GM21381 (cell line): ENCODE measurements around the gene CTNNA3.
"Not testable (repeated sequence)": the region's sequence is repeated elsewhere in the genome, so short reads cannot be mapped to it uniquely, and the experiment has no call there.

ENCODE experiments used
- ATAC-seq: cut with Tn5 transposase; IDR thresholded peaks from one replicate; pipeline ENCODE4 v1.9.1; 2021; ENCODE audit warnings: mild to moderate bottlenecking, moderate library complexity; ENCODE audit not compliant: unreplicated experiment

The CTNNA3 gene

GRCh38 chr10:66501356-66501755 lies 1194.6 kb downstream of the CTNNA3 start:
- ATAC-seq: no peak

- no peak for ATAC-seq
Observed at GRCh38 chr10:66483966-66484365, 1212.0 kb downstream of the CTNNA3 start.

DNA sequence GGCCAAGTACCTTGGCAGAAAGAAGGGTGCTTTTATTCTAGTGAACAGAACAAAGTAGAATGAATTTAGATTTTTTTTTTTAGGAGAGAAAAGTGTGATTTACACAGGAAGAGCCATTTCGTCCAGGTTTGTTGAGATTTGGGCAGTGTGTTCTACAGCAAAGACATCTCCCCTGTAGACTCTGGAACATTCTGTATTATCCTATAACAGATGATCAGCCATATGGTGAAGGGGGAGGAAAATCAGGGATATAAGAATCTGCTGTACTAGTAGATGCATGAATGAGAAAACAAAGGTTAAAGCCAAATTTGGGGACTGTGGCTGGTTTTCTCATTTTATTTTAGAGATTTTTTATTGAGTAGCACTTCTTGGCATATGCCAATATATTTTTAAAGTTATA lies 1223.8 kb downstream of the CTNNA3 start:
- ATAC-seq: no peak

DNA sequence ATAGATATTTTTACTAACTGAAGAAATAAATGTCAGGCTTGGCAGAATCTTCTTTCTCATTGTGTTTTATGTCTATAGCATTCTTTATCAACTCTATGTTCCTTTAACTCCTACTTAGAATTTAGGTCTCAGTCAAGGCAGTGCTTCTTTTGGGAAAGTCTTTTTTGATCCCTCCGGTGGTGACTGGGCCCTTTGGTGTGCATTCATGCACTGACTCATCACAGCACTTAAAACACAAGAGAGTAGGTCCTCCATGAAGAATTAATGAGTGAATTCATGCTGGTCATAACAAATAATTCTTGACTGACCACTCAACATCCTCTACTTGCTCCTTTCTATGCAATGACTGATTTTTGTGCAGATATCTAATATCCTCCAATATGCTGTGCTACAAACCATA lies 1229.0 kb downstream of the CTNNA3 start:
- no peak for ATAC-seq

DNA sequence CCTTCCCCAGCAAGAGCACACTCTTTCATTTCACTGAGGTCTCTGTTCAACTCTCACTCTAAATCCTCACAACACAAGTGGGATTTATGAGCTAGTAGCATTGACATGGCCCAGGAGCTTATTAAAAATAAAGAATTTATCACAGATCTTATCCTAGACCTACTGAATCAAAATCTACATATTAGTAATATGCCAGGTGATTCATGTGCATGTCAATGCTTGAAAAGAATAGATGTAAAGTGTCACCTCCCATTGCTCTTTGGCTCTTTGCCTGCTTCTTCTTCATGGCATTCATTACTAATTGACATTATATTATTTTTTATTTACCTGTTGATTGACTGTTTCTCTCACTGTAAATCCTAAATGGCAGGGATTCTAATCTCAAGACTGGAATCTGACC lies 1229.4 kb downstream of the CTNNA3 start:
- ATAC-seq: no peak

DNA sequence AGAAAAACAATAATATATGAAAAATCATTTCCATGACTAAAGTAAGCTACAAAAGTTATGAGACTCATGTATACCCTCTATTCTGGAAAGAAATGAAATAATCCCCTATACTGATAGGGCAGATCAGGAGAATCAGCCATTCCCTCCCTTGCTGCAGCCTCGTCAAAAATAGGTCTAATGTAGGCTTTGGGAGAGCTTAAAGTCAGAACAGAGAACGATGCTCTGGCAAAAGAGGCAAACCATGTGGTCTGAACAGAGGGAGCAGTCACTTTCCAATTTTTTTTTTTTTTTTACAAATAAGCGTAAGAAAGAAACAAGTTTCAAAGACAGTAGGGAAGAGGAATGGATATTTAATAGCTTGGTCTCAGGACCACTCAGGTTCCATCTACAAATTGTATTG lies 1232.4 kb downstream of the CTNNA3 start:
- ATAC-seq: no peak

DNA sequence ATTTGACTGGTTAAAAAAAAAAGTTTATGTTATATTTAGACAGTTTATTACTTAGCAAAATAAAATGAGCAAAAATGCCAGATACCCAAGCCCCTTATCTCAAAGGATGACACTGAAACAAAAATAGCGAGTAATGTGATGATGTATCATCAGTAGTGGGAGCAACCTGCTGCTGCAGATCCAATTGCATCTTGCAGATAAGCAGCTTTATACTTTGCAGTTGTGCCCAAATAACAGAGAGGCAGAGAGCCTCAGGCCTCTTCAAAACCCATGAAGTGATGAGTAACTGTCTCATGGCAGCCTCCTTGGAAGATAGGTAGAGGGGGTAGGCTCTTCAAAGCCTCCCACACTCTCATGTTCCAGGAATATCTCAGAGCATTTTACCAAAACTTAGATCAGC lies 1238.4 kb downstream of the CTNNA3 start:
- no peak for ATAC-seq

- ATAC-seq: no peak
Observed at GRCh38 chr10:66455304-66455703, 1240.7 kb downstream of the CTNNA3 start.

DNA sequence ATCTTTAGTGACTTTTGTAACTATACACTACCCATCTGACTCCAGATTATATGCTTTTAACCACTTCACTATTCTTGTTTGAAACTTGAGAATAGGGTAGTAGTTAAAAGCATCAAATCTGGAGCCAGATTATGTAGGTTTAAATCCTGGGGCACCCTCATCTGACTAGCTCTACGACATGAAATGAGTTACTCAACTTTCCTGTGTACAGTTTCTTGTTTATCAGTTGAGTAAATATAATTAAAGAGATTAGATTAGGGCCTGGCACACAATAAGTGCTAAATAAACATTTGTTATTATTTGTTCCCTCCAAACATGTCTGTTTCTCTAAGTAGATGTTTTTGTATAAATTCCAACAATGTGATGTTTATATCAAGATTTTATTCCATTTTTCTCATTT lies 1255.4 kb downstream of the CTNNA3 start:
- no peak for ATAC-seq

DNA sequence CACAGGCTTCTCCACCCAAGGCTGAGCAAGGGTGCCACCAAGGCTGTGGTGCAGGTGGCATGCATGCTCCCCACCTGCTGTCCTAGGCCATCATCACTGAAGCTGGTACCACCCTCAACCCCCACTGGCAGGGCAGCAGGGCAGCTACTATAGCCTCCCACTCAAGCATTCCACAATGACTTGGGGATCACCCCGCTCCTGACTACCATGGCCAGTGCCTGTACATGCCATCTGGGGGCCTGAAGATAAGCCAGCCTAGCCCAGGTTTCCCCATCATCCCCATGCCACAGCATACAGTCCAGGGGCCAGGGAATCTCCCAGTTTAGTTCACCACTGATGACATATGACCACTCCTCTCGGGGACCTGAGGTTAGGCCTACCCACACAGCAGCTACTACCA lies 1281.1 kb downstream of the CTNNA3 start:
- no peak for ATAC-seq

- ATAC-seq: no peak
Observed at GRCh38 chr10:66405566-66405965, 1290.4 kb downstream of the CTNNA3 start.

- ATAC-seq: no peak
Observed at GRCh38 chr10:66398669-66399068, 1297.3 kb downstream of the CTNNA3 start.

GRCh38 chr10:66394342-66395063 lies 1301.5 kb downstream of the CTNNA3 start:
- ATAC-seq: no peak

DNA sequence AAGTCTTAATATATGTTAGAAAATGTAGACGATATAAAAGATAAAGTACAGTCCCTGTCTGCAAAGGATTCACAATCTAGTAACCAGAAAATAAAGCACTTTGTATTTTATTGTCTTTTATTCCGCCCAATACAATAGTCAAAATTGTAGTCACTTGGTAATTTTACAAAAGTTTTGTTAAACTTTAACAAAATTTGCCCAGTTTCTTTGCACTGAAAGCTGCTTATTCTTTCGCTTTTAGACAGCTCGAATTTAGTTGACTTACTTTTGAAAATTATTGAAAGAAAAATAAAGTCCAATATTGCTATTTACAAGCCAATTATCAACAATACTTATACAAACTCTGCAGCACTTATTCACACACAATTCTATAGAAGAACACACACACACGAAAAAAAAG lies 1305.1 kb downstream of the CTNNA3 start:
- no peak for ATAC-seq

DNA sequence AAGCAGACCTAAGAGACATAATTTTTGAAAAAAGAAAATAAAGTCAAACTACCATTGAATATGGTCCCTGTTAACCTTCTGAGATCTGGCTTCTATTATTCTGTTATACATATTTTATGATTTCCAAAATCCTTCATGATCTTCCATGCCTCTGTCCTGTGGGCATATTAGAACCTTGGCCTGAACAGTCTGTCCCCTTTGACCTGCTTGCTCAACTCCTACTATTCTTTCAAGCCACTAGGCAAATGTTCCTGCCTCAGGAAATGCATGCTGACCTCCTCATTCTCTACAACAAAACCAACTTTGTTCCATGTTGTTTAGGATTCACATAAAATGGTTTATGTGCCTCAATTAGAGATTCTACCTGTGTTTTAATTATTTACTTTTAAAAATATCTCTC lies 1315.0 kb downstream of the CTNNA3 start:
- no peak for ATAC-seq

GRCh38 chr10:66378117-66378876 lies 1317.7 kb downstream of the CTNNA3 start:
- ATAC-seq: no peak

- no peak for ATAC-seq
Observed at GRCh38 chr10:66368146-66368545, 1327.8 kb downstream of the CTNNA3 start.

DNA sequence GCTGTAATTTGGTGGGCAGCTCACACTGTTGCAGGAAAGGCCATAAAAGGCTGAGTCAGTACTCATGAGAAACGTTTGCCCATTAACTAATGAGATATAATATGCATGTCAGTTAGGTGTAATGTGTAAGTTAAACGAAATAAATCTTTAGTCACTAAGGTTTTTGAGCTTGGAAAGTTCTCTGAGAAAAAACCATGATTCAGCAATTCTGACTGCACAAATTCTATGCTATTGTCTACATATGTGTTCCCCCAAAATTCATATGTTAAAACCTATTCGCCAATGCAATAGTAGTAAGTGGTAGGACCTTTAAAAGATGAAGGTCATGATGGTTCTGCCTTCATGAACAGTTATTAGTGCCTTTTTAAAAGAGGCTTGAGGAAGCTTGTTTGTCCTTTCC lies 1329.8 kb downstream of the CTNNA3 start:
- ATAC-seq: no peak

GRCh38 chr10:66365686-66366085 lies 1330.3 kb downstream of the CTNNA3 start:
- no peak for ATAC-seq

GRCh38 chr10:66362522-66362921 lies 1333.5 kb downstream of the CTNNA3 start:
- ATAC-seq: no peak

GRCh38 chr10:66353822-66354221 lies 1342.2 kb downstream of the CTNNA3 start:
- not testable (repeated sequence) for ATAC-seq

- ATAC-seq: no peak
Observed at GRCh38 chr10:66353422-66353821, 1342.6 kb downstream of the CTNNA3 start.
